H4 (cell line): Measurements from ENCODE around the gene FAM168A. TPM values are rescaled to one million over a fixed set of nuclear protein-coding genes. Genes with fewer than 3 reads are reported as not detected.

ENCODE experiments used
- DNase-seq: peaks from one replicate; pipeline ENCODE4 v3.0.0-alpha.2; 2015; ENCODE audit warnings: low spot score
- total RNA-seq: library from RNA; depleted of rRNA; stranded (reverse); fragments of >200 nt; shearing (Covaris generic); gene quantifications from 2 replicates; pipeline ENCODE4 v1.2.3, GENCODE V29; 2014

The FAM168A gene
- total RNA-seq, 1 experiment from 2014 or later, result 14.6 TPM

- DNase-seq, result peak; percentile 79
Observed at GRCh38 chr11:73376160-73376802, 221.6 kb downstream of the FAM168A start, which contains the start of gene RELT. RELT (plus strand) TSS chr11:73376399; CDS start chr11:73389137, 12,738 bp downstream.

DNA sequence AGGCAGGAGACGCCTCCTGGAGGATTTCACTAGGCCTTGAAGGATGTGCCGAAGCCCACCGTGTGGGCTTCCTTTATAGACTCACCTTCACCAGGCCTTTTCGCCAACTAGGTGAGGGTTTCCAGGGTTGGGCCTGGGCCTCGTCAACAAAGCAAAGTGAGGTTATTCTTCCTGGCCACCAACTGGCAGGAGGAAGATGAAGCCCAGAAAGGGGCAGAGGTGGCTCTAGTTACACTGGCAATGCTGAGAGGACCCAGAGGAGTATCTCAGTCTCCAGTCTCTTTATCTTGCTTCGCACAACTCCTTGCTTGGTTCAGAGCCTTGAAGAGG lies 222.1 kb downstream of the FAM168A start:
- DNase-seq, result no peak

GRCh38 chr11:73374151-73374550 lies 223.8 kb downstream of the FAM168A start:
- DNase-seq, result no peak

- no peak for DNase-seq
Observed at GRCh38 chr11:73372375-73372993, 225.4 kb downstream of the FAM168A start.

GRCh38 chr11:73367482-73368024 lies 230.4 kb downstream of the FAM168A start:
- no peak for DNase-seq

DNA sequence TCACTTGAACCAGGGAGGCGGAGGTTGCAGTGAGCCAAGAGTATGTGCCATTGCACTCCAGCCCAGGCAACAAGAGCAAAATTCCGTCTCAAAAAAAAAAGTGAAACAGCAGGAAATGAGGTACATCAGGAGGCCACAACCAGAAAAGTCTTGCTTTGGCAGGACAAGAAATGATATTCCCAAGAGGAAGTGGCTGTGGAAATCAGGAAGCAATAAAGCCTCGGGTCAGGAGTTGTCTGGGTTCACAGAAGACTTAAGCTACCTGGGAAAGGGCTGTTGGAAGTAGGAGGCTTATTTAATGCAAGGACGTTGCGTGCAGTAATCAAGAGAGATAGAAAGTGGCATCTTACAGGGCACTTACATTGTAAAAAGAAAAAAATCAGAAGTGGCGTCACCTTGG lies 231.0 kb downstream of the FAM168A start:
- no peak for DNase-seq

DNA sequence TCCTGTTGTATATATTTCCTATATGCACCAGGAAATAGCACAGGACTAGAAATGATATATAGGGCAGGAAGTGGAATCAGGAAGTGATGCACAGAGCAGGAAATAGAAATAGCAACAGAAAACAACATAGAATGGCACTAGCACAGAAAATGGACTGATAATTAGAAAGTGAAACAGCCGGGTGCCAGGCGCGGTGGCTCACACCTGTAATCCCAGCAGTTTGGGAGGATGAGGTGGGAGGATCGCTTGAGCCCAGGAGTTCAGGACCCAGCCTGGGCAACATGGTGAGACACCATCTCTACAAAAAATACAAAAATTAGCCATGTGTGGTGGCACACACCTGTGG lies 231.7 kb downstream of the FAM168A start:
- no peak for DNase-seq

- no peak for DNase-seq
Observed at GRCh38 chr11:73365352-73366264, 232.3 kb downstream of the FAM168A start.

GRCh38 chr11:73363147-73363546 lies 234.8 kb downstream of the FAM168A start:
- no peak for DNase-seq

- DNase-seq, result no peak
Observed at GRCh38 chr11:73361953-73362776, 235.7 kb downstream of the FAM168A start.

GRCh38 chr11:73360743-73361369 lies 237.1 kb downstream of the FAM168A start:
- DNase-seq, result no peak

- DNase-seq, result no peak
Observed at GRCh38 chr11:73359930-73360742, 237.8 kb downstream of the FAM168A start.

DNA sequence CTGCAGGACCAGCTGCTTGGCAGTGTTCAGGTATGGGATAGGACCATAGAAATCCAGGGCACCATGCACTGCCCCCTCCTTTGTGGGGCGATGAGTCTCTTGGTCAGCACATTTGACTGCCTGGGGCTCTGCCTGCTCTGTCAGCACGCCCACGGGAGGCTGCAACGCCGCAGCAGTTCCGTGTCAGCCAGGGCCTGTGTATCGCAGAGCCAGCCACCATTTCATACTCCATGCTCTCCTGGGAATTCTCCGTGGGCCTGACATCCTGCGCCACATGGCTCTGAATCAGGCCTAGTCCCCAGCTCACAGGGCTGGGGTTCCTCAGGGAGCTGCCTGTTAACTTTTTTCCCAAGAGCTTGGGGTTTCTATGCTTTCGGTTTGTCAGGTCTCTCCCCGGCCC lies 238.6 kb downstream of the FAM168A start:
- DNase-seq, result no peak

GRCh38 chr11:73358071-73358470 lies 239.8 kb downstream of the FAM168A start:
- no peak for DNase-seq

DNA sequence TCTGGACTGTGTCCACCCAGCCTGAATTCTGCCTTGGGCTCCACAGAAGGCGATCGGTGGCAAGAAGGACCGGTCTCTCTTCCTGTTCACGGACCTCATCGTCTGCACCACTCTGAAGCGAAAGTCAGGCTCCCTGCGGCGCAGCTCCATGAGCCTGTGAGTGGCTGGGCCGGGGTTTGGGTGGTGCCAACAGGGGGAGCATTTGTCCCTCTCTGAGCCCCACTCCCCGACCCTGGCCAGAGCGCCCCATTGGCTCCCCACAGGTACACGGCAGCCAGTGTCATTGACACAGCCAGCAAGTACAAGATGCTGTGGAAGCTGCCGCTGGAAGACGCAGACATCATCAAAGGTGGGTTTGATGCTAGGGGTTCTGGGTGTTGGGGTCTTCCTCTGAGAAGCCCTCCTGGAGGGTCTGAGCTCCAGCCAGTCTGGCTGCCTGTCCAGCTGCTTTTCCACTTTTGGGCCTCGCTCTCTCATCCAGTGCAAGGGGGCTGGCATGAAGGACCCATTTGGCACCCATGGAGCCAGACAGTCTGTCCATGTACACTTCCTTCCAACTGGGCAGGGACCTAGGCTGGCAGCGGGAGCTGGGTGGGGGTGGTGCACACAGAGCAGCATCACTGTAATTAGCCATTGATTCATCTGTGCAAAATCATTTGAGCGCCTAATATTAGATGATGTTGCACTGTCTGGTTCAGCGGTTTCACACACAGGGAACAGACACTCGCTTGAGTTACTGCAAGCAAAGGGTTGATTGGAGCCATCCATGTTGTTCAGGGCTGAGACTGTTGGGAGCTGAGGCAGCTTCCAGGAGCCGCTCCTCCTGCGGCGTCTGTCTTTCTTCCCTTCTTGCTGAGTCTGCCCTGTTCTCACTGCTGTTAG lies 240.7 kb downstream of the FAM168A start:
- no peak for DNase-seq

GRCh38 chr11:73355109-73355508 lies 242.8 kb downstream of the FAM168A start:
- DNase-seq, result no peak

GRCh38 chr11:73353422-73353821 lies 244.5 kb downstream of the FAM168A start:
- no peak for DNase-seq

DNA sequence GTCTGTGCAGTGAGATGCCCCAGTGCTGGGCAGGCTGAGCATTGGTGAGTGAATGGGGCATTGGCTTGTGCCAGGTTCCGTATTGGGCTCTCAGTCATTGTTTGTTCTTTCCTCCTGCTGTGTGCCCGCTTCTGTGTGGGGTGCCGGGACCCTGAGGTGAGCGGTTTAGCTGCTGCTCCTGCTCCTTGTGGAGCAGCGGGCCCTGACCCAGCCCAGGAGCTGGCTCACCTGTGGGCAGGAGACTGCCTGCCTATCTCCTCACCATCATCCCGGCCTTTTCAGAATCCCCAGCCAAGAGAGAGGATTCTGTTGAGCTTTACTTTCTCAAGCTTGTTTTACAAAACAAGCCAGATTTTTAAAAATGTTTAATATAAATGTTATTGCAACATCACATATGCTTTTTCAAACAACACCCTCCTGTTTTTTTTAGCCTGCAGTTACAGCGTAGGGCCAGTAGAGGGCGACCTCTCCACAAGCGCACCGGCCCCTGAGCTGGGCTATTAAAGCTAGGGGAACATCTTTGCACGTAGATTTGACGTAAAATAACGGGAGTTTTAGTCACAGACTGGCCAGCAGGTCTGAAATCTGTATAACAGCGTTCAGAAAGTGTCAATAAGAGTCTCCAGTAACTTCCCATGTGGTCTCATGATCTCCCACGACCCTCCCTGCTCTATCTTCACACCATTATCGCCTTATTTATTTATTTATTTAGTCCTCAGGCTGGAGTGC lies 246.8 kb downstream of the FAM168A start:
- peak; percentile 58 for DNase-seq
